ENCODE results near the gene OXSR1. TPM values are rescaled to one million over a fixed set of nuclear protein-coding genes. Genes with fewer than 3 reads are reported as not detected.
A peak's percentile ranks its signal among the peaks of the same experiment; 100 is the strongest.

OXSR1 gene
- total and polyA plus RNA-seq, 10 of the 15 experiments (the other 5 are each of a cell fraction or from before 2014, with no cell fraction given): 12.4 to 54.6 (median 35.7) TPM

DNA sequence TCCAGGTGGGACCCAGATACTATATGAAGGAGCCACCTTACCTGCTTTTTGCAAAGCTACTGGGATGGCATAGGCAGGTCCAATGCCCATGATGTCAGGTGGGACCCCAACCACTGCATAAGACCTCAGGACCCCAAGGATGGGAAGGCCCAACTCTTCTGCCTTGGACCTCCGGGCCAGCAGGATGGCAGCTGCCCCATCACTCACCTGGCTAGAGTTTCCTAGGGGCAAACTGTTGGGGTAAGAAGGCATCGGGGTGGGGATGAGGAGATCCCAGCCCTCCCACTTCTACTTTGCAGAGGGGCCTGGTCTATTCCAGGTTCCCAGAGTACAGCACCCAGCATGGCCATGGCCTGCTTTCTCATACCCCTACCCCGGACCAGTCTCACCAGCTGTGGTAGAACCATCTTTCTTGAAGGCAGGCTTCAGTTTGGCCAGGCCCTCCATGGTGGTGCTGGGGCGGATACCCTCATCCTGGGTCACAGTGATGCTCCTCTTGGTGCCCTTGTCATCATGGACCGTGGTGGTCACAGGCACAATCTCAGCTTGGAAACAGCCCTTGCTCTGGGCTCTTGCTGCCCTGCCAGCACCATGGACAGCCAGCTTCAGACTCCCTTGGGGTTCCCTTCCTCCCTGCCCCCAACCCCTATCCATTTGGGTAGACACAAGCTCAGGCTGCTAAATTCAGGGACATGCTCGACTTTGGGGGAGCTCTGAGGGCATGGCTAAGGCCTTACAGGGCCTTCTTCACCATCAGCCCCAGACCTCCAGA lies 39.0 kb upstream of the OXSR1 start:
- ChIA-PET CTCF (interaction anchor here (0.6 kb wide), 1 partner anchor 30 kb away, joined by 4 read pairs; no protein-coding TSS in a partner anchor), POLR2A (no interaction called here), SMC1A (ENCODE audit: uncharacterized antibody, unreplicated experiment) (no interaction called here), RAD21 (ENCODE audit: unreplicated experiment) (no interaction called here)
- Histone ChIP-seq H3K79me2 (ENCODE audit: control insufficient read depth, insufficient read depth, low read length) (no peaks in the 10 kb centered on the region; the same call in none of the 2 replicates), H3K27ac (ENCODE audit: control insufficient read depth, insufficient read depth) (no peak overlapping the region), H3K9me3 (replicated peaks; ENCODE audit: control insufficient read depth, insufficient read depth, low read length) (no peaks in the 10 kb centered on the region), H3K9ac (ENCODE audit: control insufficient read depth, insufficient read depth, low read length) (no peak overlapping the region), H3K4me3 (no peak overlapping the region), H3K36me3 (ENCODE audit: control insufficient read depth in 2 of 2, insufficient read depth in 2 of 2, low read length in 1 of 2) (peaks cover 34 to 46% of the 10 kb centered on the region in 2 experiments), H4K20me1 (ENCODE audit: control insufficient read depth, insufficient read depth) (peaks cover 5% of the 10 kb centered on the region), H3K4me2 (ENCODE audit: control insufficient read depth, insufficient read depth) (no peak overlapping the region), H3K4me1 (ENCODE audit: control insufficient read depth, insufficient read depth, low read length) (peaks cover 7% of the 10 kb centered on the region), H3K27me3 (replicated peaks in 1 of 2; ENCODE audit: control insufficient read depth in 2 of 2, insufficient read depth in 2 of 2, low read length in 1 of 2) (no peaks in the 10 kb centered on the region), H2AFZ (ENCODE audit: control insufficient read depth, low read depth, low read length) (no peak overlapping the region)
- FAIRE-seq: no peak
- in situ Hi-C loops (cut with MboI) (no loop called here), intact Hi-C loops (cut with micrococcal nuclease; ENCODE audit: unreplicated experiment) (no loop called here)
- no TSS peak for BruUV-seq (replicated peaks)
- 93% methylated on average over 6 of the region's 6 CpGs for WGBS (ENCODE audit: insufficient coverage, insufficient replicate concordance, low lambda C conversion rate, missing lambda C conversion rate)
- no peak for DNase-seq (ENCODE audit: low read depth, low spot score)
- TF ChIP-seq HSF1 (IDR thresholded peaks at IDR 0.05; ENCODE audit: low read depth, low read length): no peak
- TF ChIP-seq YY1 (IDR thresholded peaks at IDR 0.05; ENCODE audit: low read depth, low read length): no peak
- TF ChIP-seq, protein P1, sequence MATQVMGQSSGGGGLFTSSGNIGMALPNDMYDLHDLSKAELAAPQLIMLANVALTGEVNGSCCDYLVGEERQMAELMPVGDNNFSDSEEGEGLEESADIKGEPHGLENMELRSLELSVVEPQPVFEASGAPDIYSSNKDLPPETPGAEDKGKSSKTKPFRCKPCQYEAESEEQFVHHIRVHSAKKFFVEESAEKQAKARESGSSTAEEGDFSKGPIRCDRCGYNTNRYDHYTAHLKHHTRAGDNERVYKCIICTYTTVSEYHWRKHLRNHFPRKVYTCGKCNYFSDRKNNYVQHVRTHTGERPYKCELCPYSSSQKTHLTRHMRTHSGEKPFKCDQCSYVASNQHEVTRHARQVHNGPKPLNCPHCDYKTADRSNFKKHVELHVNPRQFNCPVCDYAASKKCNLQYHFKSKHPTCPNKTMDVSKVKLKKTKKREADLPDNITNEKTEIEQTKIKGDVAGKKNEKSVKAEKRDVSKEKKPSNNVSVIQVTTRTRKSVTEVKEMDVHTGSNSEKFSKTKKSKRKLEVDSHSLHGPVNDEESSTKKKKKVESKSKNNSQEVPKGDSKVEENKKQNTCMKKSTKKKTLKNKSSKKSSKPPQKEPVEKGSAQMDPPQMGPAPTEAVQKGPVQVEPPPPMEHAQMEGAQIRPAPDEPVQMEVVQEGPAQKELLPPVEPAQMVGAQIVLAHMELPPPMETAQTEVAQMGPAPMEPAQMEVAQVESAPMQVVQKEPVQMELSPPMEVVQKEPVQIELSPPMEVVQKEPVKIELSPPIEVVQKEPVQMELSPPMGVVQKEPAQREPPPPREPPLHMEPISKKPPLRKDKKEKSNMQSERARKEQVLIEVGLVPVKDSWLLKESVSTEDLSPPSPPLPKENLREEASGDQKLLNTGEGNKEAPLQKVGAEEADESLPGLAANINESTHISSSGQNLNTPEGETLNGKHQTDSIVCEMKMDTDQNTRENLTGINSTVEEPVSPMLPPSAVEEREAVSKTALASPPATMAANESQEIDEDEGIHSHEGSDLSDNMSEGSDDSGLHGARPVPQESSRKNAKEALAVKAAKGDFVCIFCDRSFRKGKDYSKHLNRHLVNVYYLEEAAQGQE (IDR thresholded peaks at IDR 0.05; ENCODE audit: low read depth, low read length): peak; percentile 56; the same call in 1 of the 2 replicates
- no peak for ATAC-seq

Measured in GM12878 (cell line).